Liver (tissue), 9 donors: ENCODE measurements around the gene CTNNA1. TPM values are rescaled to one million over a fixed set of nuclear protein-coding genes. Genes with fewer than 3 reads are reported as not detected.
"Not testable (repeated sequence)": the region's sequence is repeated elsewhere in the genome, so short reads cannot be mapped to it uniquely, and the experiment has no call there.

Experiments
- DNase-seq: peaks from one replicate; pipeline ENCODE4 v3.0.0-alpha.2; 2017; ENCODE audit warnings: low spot score
- H3K27ac ChIP-seq, 2 donors: one replicate each; pipeline ENCODE4 v1.7.0; 2013; ENCODE audit warnings: inconsistent platforms in 2 of 2, low read length in 2 of 2, control low read depth in 1 of 2, low read depth in 1 of 2, mild to moderate bottlenecking in 1 of 2
- H3K27me3 ChIP-seq, 4 donors: one replicate each; pipeline versions ENCODE4 v1.6.1 to v1.7.0; 2013; ENCODE audit warnings: low read length in 3 of 4, inconsistent platforms in 1 of 4, mild to moderate bottlenecking in 1 of 4, moderate library complexity in 1 of 4; ENCODE audit not compliant: control insufficient read depth in 4 of 4, insufficient read depth in 4 of 4
- H3K36me3 ChIP-seq, 4 donors: one replicate each; pipeline versions ENCODE4 v1.6.1 to v1.7.0; 2013; ENCODE audit warnings: low read length in 3 of 4, mild to moderate bottlenecking in 3 of 4, low read depth in 1 of 4, moderate library complexity in 1 of 4; ENCODE audit not compliant: control insufficient read depth in 4 of 4, insufficient read depth in 3 of 4
- H3K4me1 ChIP-seq, 4 donors: one replicate each; pipeline versions ENCODE4 v1.6.1 to v1.7.0; 2013; ENCODE audit warnings: low read length in 3 of 4, mild to moderate bottlenecking in 3 of 4, moderate library complexity in 1 of 4; ENCODE audit not compliant: control insufficient read depth in 4 of 4, insufficient read depth in 4 of 4
- H3K4me3 ChIP-seq, 3 donors: one replicate each; pipeline versions ENCODE4 v1.6.1 to v1.7.0; 2013; ENCODE audit warnings: low read length in 3 of 3, control low read depth in 1 of 3, low read depth in 1 of 3, mild to moderate bottlenecking in 1 of 3
- H3K9ac ChIP-seq, 2 donors: one replicate each; pipeline ENCODE4 v1.7.0; 2013; ENCODE audit warnings: low read length in 2 of 2, mild to moderate bottlenecking in 2 of 2, moderate library complexity in 2 of 2, control low read depth in 1 of 2, low read depth in 1 of 2
- H3K9me3 ChIP-seq, 4 donors: one replicate each; pipeline versions ENCODE4 v1.6.1 to v1.7.0; 2013; ENCODE audit warnings: low read length in 3 of 4; ENCODE audit not compliant: control insufficient read depth in 4 of 4
- EGR1 ChIP-seq, 2 donors: IDR thresholded peaks; 2 replicates each; pipeline ENCODE4 v1.6.1; 2016 to 2018; ENCODE audit warnings: antibody characterized with exemption in 2 of 2, low read depth in 2 of 2
- FOXA1 ChIP-seq: IDR thresholded peaks from 2 replicates; pipeline ENCODE4 v1.6.1; 2016; ENCODE audit warnings: antibody characterized with exemption
- GABPA ChIP-seq, 2 donors: IDR thresholded peaks in 1 of 2; conservative IDR thresholded peaks in 1 of 2; 2 replicates each; pipeline ENCODE4 v1.6.1; 2016; ENCODE audit warnings: antibody characterized with exemption in 2 of 2, mild to moderate bottlenecking in 1 of 2, moderate library complexity in 1 of 2
- HNF4A ChIP-seq, 2 donors: conservative IDR thresholded peaks; 2 replicates each; pipeline ENCODE4 v1.6.1; 2016; ENCODE audit warnings: antibody characterized with exemption in 2 of 2, mild to moderate bottlenecking in 2 of 2
- HNF4G ChIP-seq: IDR thresholded peaks from 2 replicates; pipeline ENCODE4 v1.6.1; 2016; ENCODE audit warnings: antibody characterized with exemption
- NR2F2 ChIP-seq: IDR thresholded peaks from 2 replicates; pipeline ENCODE4 v1.6.1; 2016; ENCODE audit warnings: antibody characterized with exemption
- RAD21 ChIP-seq, 2 donors: IDR thresholded peaks; 2 replicates each; pipeline ENCODE4 v1.6.1; 2016; ENCODE audit warnings: antibody characterized with exemption in 2 of 2, mild to moderate bottlenecking in 2 of 2
- RXRA ChIP-seq, 2 donors: IDR thresholded peaks; 2 replicates each; pipeline ENCODE4 v1.6.1; 2017 to 2018; ENCODE audit warnings: antibody characterized with exemption in 2 of 2, mild to moderate bottlenecking in 1 of 2
- TAF1 ChIP-seq: conservative IDR thresholded peaks from 2 replicates; pipeline ENCODE4 v1.6.1; 2016; ENCODE audit warnings: antibody characterized with exemption, mild to moderate bottlenecking
- WGBS: extraction: QIAGEN DNeasy Blood & Tissue Kit; methylation state at CpG from one replicate; pipeline ENCODE4 v1.1.7; 2013; 5-methylcytosine and 5-hydroxymethylcytosine counted together
- polyA plus RNA-seq, 2 donors: library from polyadenylated mRNA; stranded (reverse) in 1 of 2; unstranded in 1 of 2; fragments of 200-250 nt in 1 of 2; fragments of >200 nt in 1 of 2; fragmentation: Nextera tagmentation in 1 of 2; extraction: Ambion mirVana in 1 of 2; gene quantifications; one replicate each; pipeline versions ENCODE4 v1.2.1 to v1.2.3, GENCODE V29; 2013 to 2015
- total RNA-seq, 2 donors: library from RNA; depleted of rRNA; stranded (reverse); fragments of >200 nt; gene quantifications; one replicate each; pipeline ENCODE4 v1.2.3, GENCODE V29; 2014
- TF ChIP-seq, protein P1 (sequence below): IDR thresholded peaks from 2 replicates; pipeline ENCODE4 v1.6.1; 2016; ENCODE audit warnings: antibody characterized with exemption, mild to moderate bottlenecking
- TF ChIP-seq, protein P2 (sequence below): fragments of 150-350 bp; IDR thresholded peaks from 2 replicates; pipeline ENCODE4 v1.5.1; 2017; ENCODE audit warnings: improper control_type of control experiment, low read depth, low read length; ENCODE audit not compliant: missing input control
- TF ChIP-seq, protein P3 (sequence below): IDR thresholded peaks from 2 replicates; pipeline ENCODE4 v1.6.1; 2016; ENCODE audit warnings: antibody characterized with exemption
- TF ChIP-seq, protein P4 (sequence below): IDR thresholded peaks from 2 replicates; pipeline ENCODE4 v1.6.1; 2016; ENCODE audit warnings: antibody characterized with exemption
- donor health status: healthy.
- donor health status: healthy.
- donor health status: healthy.
- donor health status: healthy.
- donor health status: healthy.

CTNNA1 gene
- total and polyA plus RNA-seq, 4 donors: 39.9 to 150 (median 103) TPM

DNA sequence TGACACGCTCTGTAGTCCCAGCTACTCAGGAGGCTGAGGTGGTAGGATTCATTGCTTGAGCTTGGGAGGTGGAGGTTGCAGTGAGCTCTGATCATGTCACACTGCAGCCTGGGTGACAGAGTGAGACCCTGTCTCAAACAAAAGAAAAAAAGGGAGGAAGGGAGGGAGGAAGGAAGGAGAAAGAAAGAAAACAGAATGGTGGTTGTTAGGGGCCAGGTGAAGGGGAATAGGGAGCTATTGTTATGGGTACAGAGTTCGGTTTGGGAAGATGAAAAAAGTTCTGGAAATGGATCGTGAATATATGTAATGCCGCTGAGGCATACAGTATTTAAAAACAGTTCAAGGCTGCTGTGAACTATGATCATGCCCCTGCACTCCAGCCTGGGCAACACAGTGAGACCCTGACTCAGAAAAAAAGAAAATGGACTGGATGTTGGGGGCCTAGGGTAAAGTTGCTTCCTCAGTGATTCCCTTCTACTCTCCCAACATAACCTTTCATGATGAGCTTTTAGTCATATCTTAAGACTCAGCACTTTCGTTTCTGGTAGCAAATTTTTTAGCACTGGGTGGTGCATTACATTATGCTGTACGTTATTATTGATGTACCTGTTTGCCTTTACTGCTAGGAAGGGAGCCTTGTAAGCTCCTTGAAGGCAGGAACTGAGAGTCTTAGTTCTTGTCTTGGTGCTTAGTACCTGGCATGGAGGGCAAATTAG, 4.0 kb downstream of the CTNNA1 start:
- 89% methylated on average over 6 of the region's 6 CpGs for WGBS
- Histone ChIP-seq H3K4me1 (peaks cover 6 to 24% (median 10%) of the 10 kb centered on the region in 4 donors), H3K36me3 (peaks cover 0 to 3% (median under 1%) of the 10 kb centered on the region in 4 donors)

DNA sequence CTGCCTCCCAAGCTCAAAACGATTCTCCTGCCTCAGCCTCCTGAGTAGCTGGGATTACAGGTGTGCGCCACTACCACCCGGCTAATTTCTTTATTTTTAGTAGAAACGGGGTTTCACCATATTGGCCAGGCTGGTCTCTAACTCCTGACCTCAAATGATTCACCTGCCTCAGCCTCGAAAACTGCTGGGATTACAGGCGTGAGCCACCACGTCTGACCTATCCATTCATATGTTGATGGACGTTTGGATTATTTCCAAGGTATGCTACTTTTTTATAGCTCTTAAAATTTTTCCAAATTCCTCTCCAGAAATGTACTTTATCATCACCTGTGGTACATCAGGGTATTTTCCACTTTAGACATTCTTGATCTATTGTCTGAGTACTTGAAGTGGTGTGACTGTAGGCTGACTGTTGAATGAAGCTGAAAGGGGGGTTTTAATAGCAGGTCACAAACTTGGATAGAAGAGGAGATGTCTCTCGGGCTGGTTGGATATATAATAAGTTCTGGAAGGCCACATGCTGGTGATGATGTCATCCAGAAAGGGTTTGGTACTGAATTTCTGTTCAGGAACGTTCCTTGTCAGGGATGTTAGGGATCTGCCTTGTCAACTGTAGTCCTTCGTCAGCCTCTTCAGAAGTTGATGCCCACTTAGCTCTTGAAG, 7.4 kb downstream of the CTNNA1 start:
- no peak for TF ChIP-seq NR2F2
- TF ChIP-seq EGR1 (IDR thresholded peaks at IDR 0.05; ENCODE audit: low read depth in 2 of 2): no peak
- TF ChIP-seq, protein P1, sequence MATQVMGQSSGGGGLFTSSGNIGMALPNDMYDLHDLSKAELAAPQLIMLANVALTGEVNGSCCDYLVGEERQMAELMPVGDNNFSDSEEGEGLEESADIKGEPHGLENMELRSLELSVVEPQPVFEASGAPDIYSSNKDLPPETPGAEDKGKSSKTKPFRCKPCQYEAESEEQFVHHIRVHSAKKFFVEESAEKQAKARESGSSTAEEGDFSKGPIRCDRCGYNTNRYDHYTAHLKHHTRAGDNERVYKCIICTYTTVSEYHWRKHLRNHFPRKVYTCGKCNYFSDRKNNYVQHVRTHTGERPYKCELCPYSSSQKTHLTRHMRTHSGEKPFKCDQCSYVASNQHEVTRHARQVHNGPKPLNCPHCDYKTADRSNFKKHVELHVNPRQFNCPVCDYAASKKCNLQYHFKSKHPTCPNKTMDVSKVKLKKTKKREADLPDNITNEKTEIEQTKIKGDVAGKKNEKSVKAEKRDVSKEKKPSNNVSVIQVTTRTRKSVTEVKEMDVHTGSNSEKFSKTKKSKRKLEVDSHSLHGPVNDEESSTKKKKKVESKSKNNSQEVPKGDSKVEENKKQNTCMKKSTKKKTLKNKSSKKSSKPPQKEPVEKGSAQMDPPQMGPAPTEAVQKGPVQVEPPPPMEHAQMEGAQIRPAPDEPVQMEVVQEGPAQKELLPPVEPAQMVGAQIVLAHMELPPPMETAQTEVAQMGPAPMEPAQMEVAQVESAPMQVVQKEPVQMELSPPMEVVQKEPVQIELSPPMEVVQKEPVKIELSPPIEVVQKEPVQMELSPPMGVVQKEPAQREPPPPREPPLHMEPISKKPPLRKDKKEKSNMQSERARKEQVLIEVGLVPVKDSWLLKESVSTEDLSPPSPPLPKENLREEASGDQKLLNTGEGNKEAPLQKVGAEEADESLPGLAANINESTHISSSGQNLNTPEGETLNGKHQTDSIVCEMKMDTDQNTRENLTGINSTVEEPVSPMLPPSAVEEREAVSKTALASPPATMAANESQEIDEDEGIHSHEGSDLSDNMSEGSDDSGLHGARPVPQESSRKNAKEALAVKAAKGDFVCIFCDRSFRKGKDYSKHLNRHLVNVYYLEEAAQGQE: no peak
- no peak for TF ChIP-seq HNF4G
- TF ChIP-seq, protein P2, sequence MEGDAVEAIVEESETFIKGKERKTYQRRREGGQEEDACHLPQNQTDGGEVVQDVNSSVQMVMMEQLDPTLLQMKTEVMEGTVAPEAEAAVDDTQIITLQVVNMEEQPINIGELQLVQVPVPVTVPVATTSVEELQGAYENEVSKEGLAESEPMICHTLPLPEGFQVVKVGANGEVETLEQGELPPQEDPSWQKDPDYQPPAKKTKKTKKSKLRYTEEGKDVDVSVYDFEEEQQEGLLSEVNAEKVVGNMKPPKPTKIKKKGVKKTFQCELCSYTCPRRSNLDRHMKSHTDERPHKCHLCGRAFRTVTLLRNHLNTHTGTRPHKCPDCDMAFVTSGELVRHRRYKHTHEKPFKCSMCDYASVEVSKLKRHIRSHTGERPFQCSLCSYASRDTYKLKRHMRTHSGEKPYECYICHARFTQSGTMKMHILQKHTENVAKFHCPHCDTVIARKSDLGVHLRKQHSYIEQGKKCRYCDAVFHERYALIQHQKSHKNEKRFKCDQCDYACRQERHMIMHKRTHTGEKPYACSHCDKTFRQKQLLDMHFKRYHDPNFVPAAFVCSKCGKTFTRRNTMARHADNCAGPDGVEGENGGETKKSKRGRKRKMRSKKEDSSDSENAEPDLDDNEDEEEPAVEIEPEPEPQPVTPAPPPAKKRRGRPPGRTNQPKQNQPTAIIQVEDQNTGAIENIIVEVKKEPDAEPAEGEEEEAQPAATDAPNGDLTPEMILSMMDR: no peak
- TF ChIP-seq TAF1: no peak
- TF ChIP-seq, protein P3, sequence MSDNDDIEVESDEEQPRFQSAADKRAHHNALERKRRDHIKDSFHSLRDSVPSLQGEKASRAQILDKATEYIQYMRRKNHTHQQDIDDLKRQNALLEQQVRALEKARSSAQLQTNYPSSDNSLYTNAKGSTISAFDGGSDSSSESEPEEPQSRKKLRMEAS: no peak
- TF ChIP-seq, protein P4, sequence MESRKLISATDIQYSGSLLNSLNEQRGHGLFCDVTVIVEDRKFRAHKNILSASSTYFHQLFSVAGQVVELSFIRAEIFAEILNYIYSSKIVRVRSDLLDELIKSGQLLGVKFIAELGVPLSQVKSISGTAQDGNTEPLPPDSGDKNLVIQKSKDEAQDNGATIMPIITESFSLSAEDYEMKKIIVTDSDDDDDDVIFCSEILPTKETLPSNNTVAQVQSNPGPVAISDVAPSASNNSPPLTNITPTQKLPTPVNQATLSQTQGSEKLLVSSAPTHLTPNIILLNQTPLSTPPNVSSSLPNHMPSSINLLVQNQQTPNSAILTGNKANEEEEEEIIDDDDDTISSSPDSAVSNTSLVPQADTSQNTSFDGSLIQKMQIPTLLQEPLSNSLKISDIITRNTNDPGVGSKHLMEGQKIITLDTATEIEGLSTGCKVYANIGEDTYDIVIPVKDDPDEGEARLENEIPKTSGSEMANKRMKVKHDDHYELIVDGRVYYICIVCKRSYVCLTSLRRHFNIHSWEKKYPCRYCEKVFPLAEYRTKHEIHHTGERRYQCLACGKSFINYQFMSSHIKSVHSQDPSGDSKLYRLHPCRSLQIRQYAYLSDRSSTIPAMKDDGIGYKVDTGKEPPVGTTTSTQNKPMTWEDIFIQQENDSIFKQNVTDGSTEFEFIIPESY: no peak
- no peak for TF ChIP-seq GABPA (IDR thresholded peaks at IDR 0.05 in 1 of 2, conservative IDR thresholded peaks at IDR 0.05 in 1 of 2)
- no peak for TF ChIP-seq HNF4A (conservative IDR thresholded peaks at IDR 0.05)
- TF ChIP-seq RAD21 (IDR thresholded peaks at IDR 0.05): no peak
- no peak for TF ChIP-seq FOXA1
- TF ChIP-seq RXRA (IDR thresholded peaks at IDR 0.05): no peak
- DNase-seq: no peak
- Histone ChIP-seq H3K27me3 (no peaks in the 10 kb centered on the region), H3K9me3 (no peaks in the 10 kb centered on the region), H3K9ac (no peak overlapping the region), H3K4me1 (peaks cover 1 to 30% (median 14%) of the 10 kb centered on the region in 4 donors), H3K36me3 (peaks cover 0 to 3% (median under 1%) of the 10 kb centered on the region in 4 donors), H3K27ac (no peak overlapping the region), H3K4me3 (no peak overlapping the region)
- 89% methylated on average over 11 of the region's 11 CpGs for WGBS

More for the DNA sequence above, 4.0 kb downstream of the CTNNA1 start:
- Histone ChIP-seq H3K4me3 (no peak overlapping the region), H3K9ac (no peak overlapping the region), H3K27ac (no peak overlapping the region), H3K27me3 (no peaks in the 10 kb centered on the region), H3K9me3 (no peaks in the 10 kb centered on the region)
- TF ChIP-seq, protein P4: no peak
- no peak for DNase-seq

DNA sequence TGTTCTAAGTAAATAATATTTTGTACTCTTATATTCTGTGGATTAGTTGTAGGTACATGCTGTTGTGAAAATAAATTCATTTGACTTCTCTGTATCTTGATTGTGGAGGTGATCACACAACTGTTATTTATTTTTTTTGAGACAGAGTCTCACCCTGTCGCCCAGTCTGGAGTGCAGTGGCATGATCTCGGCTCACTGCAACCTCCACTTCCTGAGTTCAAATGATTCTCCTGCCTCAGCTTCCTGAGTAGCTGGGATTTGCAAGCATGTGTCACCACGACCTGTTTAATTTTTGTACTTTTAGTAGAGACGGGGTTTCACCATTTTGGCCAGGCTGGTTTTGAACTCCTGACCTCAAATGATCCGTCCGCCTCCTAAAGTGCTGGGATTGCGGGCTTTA, 7.9 kb downstream of the CTNNA1 start:
- H3K9me3 ChIP-seq, H3K36me3 ChIP-seq, H3K9ac ChIP-seq, DNase-seq, H3K27me3 ChIP-seq, H3K4me3 ChIP-seq, H3K27ac ChIP-seq: not testable (repeated sequence)
- peaks cover 1 to 29% (median 14%) of the 10 kb centered on the region in 4 donors for H3K4me1 ChIP-seq
- WGBS: 52% methylated on average over 7 of the region's 7 CpGs
